Measurements from ENCODE around the gene ADAMTS4.

DNA sequence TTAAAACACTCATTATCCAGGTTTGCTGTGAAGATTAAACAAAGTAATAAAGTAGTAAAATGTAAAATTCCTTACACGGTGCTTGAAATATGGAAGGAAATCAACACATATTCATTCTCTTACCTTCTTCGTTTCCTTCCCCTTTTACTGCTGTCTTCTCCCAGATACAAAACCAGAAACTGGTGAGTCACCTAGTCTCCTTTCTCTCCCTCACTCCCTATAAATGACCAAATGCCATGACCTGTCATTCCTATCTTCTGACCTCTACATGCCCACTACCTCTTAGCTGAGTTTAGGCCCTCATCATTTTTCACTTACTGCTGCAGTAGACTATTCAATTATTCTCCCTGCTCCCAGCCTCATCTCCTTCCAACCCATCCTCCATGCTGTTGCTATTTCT, 43.5 kb upstream of the ADAMTS4 start:
- TF ChIP-seq, protein P1, sequence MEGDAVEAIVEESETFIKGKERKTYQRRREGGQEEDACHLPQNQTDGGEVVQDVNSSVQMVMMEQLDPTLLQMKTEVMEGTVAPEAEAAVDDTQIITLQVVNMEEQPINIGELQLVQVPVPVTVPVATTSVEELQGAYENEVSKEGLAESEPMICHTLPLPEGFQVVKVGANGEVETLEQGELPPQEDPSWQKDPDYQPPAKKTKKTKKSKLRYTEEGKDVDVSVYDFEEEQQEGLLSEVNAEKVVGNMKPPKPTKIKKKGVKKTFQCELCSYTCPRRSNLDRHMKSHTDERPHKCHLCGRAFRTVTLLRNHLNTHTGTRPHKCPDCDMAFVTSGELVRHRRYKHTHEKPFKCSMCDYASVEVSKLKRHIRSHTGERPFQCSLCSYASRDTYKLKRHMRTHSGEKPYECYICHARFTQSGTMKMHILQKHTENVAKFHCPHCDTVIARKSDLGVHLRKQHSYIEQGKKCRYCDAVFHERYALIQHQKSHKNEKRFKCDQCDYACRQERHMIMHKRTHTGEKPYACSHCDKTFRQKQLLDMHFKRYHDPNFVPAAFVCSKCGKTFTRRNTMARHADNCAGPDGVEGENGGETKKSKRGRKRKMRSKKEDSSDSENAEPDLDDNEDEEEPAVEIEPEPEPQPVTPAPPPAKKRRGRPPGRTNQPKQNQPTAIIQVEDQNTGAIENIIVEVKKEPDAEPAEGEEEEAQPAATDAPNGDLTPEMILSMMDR (conservative IDR thresholded peaks at IDR 0.05; ENCODE audit: low read depth, low read length): no peak
- TF ChIP-seq EZH2 (IDR thresholded peaks at IDR 0.05; ENCODE audit: borderline replicate concordance, low read depth, low read length, poor library complexity, severe bottlenecking): no peak
